HG03103 (cell line): ENCODE measurements around the gene DCTN2.
A peak's percentile ranks its signal among the peaks of the same experiment; 100 is the strongest.
"Not testable (repeated sequence)": the region's sequence is repeated elsewhere in the genome, so short reads cannot be mapped to it uniquely, and the experiment has no call there.

ENCODE experiments used
- ATAC-seq: cut with Tn5 transposase; IDR thresholded peaks from one replicate; pipeline ENCODE4 v1.9.1; 2021; ENCODE audit warnings: low read depth; ENCODE audit not compliant: unreplicated experiment

DCTN2 gene

GRCh38 chr12:57495051-57495701 is 51.8 kb downstream of the DCTN2 start:
- not testable (repeated sequence) for ATAC-seq

GRCh38 chr12:57491393-57492280 is 55.4 kb downstream of the DCTN2 start:
- no peak for ATAC-seq

GRCh38 chr12:57490126-57490525 is 56.9 kb downstream of the DCTN2 start:
- ATAC-seq: no peak

GRCh38 chr12:57489157-57489641 is 57.8 kb downstream of the DCTN2 start:
- no peak for ATAC-seq

- no peak for ATAC-seq
These were observed 58.4 kb downstream of the DCTN2 start for GRCh38 chr12:57488402-57489156.

- peak; percentile 97 for ATAC-seq
These were observed 59.2 kb downstream of the DCTN2 start, which contains the start of gene MARS1 for GRCh38 chr12:57487597-57488401. TSS of gene MARS1 (plus strand) at chr12:57488068. CDS start at chr12:57488091, 23 bp downstream.

GRCh38 chr12:57487055-57487596 is 59.9 kb downstream of the DCTN2 start:
- ATAC-seq: no peak

GRCh38 chr12:57485695-57486094 is 61.3 kb downstream of the DCTN2 start:
- no peak for ATAC-seq

- ATAC-seq: no peak
These were observed 63.5 kb downstream of the DCTN2 start for GRCh38 chr12:57483466-57483865.

GRCh38 chr12:57481671-57482070 is 65.3 kb downstream of the DCTN2 start:
- no peak for ATAC-seq
